Keratinocyte (primary cell): ENCODE measurements around the gene GOLGA8O.
"Not testable (repeated sequence)": the region's sequence is repeated elsewhere in the genome, so short reads cannot be mapped to it uniquely, and the experiment has no call there.

Experiments used
- EZH2 ChIP-seq: IDR thresholded peaks from one replicate; pipeline ENCODE4 v1.6.1; 2012; ENCODE audit warnings: inconsistent platforms, mild to moderate bottlenecking, low read length, moderate library complexity
- TF ChIP-seq, protein P1 (sequence below), 3 experiments: IDR thresholded peaks in 1 of 3; conservative IDR thresholded peaks in 1 of 3; optimal IDR thresholded peaks in 1 of 3; 2 replicates in 2 of 3; 3 replicates in 1 of 3; pipeline versions ENCODE3 to v1.5.1; 2011; ENCODE audit warnings: low read length in 3 of 3, mild to moderate bottlenecking in 3 of 3, moderate library complexity in 2 of 3, control low read depth in 1 of 3, inconsistent platforms in 1 of 3; ENCODE audit not compliant: insufficient read depth in 2 of 3; ENCODE audit errors: extremely low read depth in 1 of 3

DNA sequence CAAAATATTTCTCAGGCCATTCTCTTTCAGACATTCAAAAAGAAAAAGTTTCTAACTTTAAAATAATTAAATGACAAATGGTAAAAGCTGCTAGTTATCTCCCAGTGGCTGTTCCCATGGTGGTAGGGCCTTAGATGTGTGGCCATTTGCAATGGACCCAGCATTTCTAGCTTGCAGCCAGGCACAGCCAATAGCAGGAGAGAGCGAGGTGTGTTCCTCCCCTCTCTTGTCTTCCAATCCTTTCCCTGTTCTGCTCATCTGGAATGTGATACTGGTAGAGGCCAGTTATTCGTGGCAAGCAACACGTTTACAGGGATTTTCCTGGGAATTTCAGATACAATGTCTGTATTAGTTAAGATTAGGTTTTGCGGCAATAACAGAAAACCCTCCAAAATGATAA lies 37.3 kb upstream of the GOLGA8O start:
- TF ChIP-seq, protein P1, sequence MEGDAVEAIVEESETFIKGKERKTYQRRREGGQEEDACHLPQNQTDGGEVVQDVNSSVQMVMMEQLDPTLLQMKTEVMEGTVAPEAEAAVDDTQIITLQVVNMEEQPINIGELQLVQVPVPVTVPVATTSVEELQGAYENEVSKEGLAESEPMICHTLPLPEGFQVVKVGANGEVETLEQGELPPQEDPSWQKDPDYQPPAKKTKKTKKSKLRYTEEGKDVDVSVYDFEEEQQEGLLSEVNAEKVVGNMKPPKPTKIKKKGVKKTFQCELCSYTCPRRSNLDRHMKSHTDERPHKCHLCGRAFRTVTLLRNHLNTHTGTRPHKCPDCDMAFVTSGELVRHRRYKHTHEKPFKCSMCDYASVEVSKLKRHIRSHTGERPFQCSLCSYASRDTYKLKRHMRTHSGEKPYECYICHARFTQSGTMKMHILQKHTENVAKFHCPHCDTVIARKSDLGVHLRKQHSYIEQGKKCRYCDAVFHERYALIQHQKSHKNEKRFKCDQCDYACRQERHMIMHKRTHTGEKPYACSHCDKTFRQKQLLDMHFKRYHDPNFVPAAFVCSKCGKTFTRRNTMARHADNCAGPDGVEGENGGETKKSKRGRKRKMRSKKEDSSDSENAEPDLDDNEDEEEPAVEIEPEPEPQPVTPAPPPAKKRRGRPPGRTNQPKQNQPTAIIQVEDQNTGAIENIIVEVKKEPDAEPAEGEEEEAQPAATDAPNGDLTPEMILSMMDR (optimal IDR thresholded peaks at IDR 0.05 in 1 of 3, IDR thresholded peaks at IDR 0.05 in 1 of 3, conservative IDR thresholded peaks at IDR 0.05 in 1 of 3; ENCODE audit: extremely low read depth in 1 of 3, insufficient read depth in 2 of 3, low read length in 3 of 3) = not testable (repeated sequence)
- TF ChIP-seq EZH2 = not testable (repeated sequence)
